Hepatocyte (in vitro differentiated cells): Measurements from ENCODE around the gene PPM1K.

Source experiments
- EZH2phosphoT487 ChIP-seq: fragments of 200-600 bp; sonication (generic); IDR thresholded peaks from one replicate; pipeline ENCODE4 v1.6.1; 2018; ENCODE audit warnings: antibody characterized with exemption, mild to moderate bottlenecking, low read depth, moderate library complexity; ENCODE audit not compliant: unreplicated experiment, severe bottlenecking
- TF ChIP-seq, protein P1 (sequence below): fragments of 200-600 bp; sonication (generic); IDR thresholded peaks from 2 replicates; pipeline ENCODE4 v1.5.1; 2016; ENCODE audit warnings: antibody characterized with exemption, mild to moderate bottlenecking; ENCODE audit not compliant: poor library complexity

DNA sequence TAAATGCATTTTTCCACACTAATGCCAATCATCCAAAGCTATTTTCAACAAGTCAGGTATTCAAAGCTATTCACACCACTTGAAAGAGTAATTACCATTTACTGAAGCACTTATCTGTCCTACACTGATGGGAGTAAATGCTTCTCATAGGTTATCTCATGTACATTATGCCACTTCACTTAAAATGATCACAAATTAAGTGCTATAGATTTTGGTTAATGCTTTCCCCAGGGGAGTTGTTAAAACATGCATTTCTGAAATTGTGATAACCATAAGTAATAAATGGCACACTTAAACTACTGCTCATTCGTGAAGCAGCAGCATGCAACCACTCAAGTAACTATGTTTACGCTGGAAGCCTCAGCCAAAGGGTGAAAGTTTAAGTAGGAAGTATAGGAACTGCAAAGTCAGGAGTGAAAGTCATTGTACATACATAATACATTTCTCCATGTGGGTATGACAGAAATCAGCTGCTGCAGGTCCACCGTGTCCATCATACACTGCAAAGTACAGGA, 6.6 kb downstream of the PPM1K start:
- TF ChIP-seq EZH2phosphoT487, result no peak
- TF ChIP-seq, protein P1, sequence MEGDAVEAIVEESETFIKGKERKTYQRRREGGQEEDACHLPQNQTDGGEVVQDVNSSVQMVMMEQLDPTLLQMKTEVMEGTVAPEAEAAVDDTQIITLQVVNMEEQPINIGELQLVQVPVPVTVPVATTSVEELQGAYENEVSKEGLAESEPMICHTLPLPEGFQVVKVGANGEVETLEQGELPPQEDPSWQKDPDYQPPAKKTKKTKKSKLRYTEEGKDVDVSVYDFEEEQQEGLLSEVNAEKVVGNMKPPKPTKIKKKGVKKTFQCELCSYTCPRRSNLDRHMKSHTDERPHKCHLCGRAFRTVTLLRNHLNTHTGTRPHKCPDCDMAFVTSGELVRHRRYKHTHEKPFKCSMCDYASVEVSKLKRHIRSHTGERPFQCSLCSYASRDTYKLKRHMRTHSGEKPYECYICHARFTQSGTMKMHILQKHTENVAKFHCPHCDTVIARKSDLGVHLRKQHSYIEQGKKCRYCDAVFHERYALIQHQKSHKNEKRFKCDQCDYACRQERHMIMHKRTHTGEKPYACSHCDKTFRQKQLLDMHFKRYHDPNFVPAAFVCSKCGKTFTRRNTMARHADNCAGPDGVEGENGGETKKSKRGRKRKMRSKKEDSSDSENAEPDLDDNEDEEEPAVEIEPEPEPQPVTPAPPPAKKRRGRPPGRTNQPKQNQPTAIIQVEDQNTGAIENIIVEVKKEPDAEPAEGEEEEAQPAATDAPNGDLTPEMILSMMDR, result no peak
